H9 (cell line): ENCODE measurements around the gene OCSTAMP. TPM values are rescaled to one million over a fixed set of nuclear protein-coding genes. Genes with fewer than 3 reads are reported as not detected.

Source experiments
- DNase-seq: peaks from one replicate; pipeline ENCODE4 v3.0.0-alpha.2; 2017
- H2AFZ ChIP-seq: one replicate; pipeline ENCODE4 v1.6.1; 2013; ENCODE audit warnings: mild to moderate bottlenecking, low read length, control low read depth, moderate library complexity
- H2AK5ac ChIP-seq: 2 replicates; pipeline ENCODE4 v1.6.1; 2013; ENCODE audit warnings: low read length, control low read depth, mixed read lengths; ENCODE audit not compliant: insufficient read length
- H2BK120ac ChIP-seq: one replicate; pipeline ENCODE4 v1.6.1; 2013; ENCODE audit warnings: low read depth, mild to moderate bottlenecking, low read length, control low read depth, inconsistent platforms; ENCODE audit not compliant: poor library complexity, severe bottlenecking
- H2BK12ac ChIP-seq: 2 replicates; pipeline ENCODE4 v1.6.1; 2013; ENCODE audit warnings: low read length, control low read depth, mixed read lengths, low read depth; ENCODE audit not compliant: insufficient read length
- H2BK15ac ChIP-seq: 2 replicates; pipeline ENCODE4 v1.6.1; 2013; ENCODE audit warnings: low read depth, low read length, control low read depth
- H2BK20ac ChIP-seq: one replicate; pipeline ENCODE4 v1.6.1; 2013; ENCODE audit warnings: low read depth, mild to moderate bottlenecking, low read length, control low read depth, inconsistent platforms; ENCODE audit not compliant: poor library complexity, severe bottlenecking
- H2BK5ac ChIP-seq: 2 replicates; pipeline ENCODE4 v1.6.1; 2013; ENCODE audit warnings: low read length, control low read depth, mixed read lengths; ENCODE audit not compliant: insufficient read length
- H3K14ac ChIP-seq: 2 replicates; pipeline ENCODE4 v1.6.1; 2013; ENCODE audit warnings: low read length, control low read depth; ENCODE audit not compliant: insufficient read depth
- H3K18ac ChIP-seq: 2 replicates; pipeline ENCODE4 v1.6.1; 2013; ENCODE audit warnings: low read depth, mild to moderate bottlenecking, mixed read lengths, low read length, control low read depth; ENCODE audit not compliant: insufficient read length
- H3K23ac ChIP-seq: 2 replicates; pipeline ENCODE4 v1.6.1; 2013; ENCODE audit warnings: low read length, control low read depth, mixed read lengths, low read depth; ENCODE audit not compliant: insufficient read length
- H3K23me2 ChIP-seq: 2 replicates; pipeline ENCODE4 v1.6.1; 2013; ENCODE audit warnings: low read depth, mild to moderate bottlenecking, mixed read lengths, low read length, control low read depth; ENCODE audit not compliant: insufficient read length, poor library complexity, severe bottlenecking
- H3K27ac ChIP-seq: 2 replicates; pipeline ENCODE4 v1.5.1; 2013; ENCODE audit warnings: low read length, control low read depth, mixed read lengths, low read depth; ENCODE audit not compliant: insufficient read length
- H3K27me3 ChIP-seq: 2 replicates; pipeline ENCODE4 v1.6.1; 2013; ENCODE audit warnings: low read length, control low read depth, inconsistent platforms; ENCODE audit not compliant: insufficient read depth
- H3K4ac ChIP-seq: 2 replicates; pipeline ENCODE4 v1.6.1; 2013; ENCODE audit warnings: low read depth, mild to moderate bottlenecking, control low read depth, inconsistent platforms, low read length, moderate library complexity
- H3K4me1 ChIP-seq: 2 replicates; pipeline ENCODE4 v1.6.1; 2013; ENCODE audit warnings: low read length, control low read depth, inconsistent platforms; ENCODE audit not compliant: insufficient read depth
- H3K4me2 ChIP-seq: 2 replicates; pipeline ENCODE4 v1.6.1; 2013; ENCODE audit warnings: low read length, control low read depth, mixed read lengths; ENCODE audit not compliant: insufficient read length, insufficient read depth
- H3K56ac ChIP-seq: 2 replicates; pipeline ENCODE4 v1.6.1; 2013; ENCODE audit warnings: low read depth, mild to moderate bottlenecking, mixed read lengths, low read length, control low read depth; ENCODE audit not compliant: insufficient read length
- H3K79me1 ChIP-seq: 2 replicates; pipeline ENCODE4 v1.6.1; 2013; ENCODE audit warnings: low read depth, mild to moderate bottlenecking, moderate library complexity, low read length, control low read depth, inconsistent platforms; ENCODE audit not compliant: insufficient read depth, poor library complexity, severe bottlenecking
- H3K79me2 ChIP-seq: 2 replicates; pipeline ENCODE4 v1.6.1; 2013; ENCODE audit warnings: low read length, control low read depth, inconsistent platforms; ENCODE audit not compliant: insufficient read depth
- H3K9ac ChIP-seq: 2 replicates; pipeline ENCODE4 v1.6.1; 2013; ENCODE audit warnings: low read length, control low read depth, mixed read lengths; ENCODE audit not compliant: insufficient read length; ENCODE audit errors: extremely low read depth
- H3K9me3 ChIP-seq: one replicate; pipeline ENCODE4 v1.6.1; 2013; ENCODE audit warnings: low read depth, low read length, inconsistent platforms; ENCODE audit not compliant: control insufficient read depth
- H3T11ph ChIP-seq: one replicate; pipeline ENCODE4 v1.6.1; 2013; ENCODE audit warnings: mild to moderate bottlenecking, low read length, control low read depth, inconsistent platforms
- H4K20me1 ChIP-seq: one replicate; pipeline ENCODE4 v1.6.1; 2013; ENCODE audit not compliant: control insufficient read depth, insufficient read length, insufficient read depth
- H4K5ac ChIP-seq: 2 replicates; pipeline ENCODE4 v1.6.1; 2013; ENCODE audit warnings: low read depth, mild to moderate bottlenecking, mixed read lengths, low read length, control low read depth; ENCODE audit not compliant: insufficient read length
- H4K8ac ChIP-seq: replicated peaks from 2 replicates; pipeline ENCODE4 v1.6.1; 2013; ENCODE audit warnings: low read length, control low read depth, mixed read lengths, low read depth; ENCODE audit not compliant: insufficient read length
- H4K91ac ChIP-seq: 2 replicates; pipeline ENCODE4 v1.6.1; 2013; ENCODE audit warnings: low read depth, mild to moderate bottlenecking, moderate library complexity, mixed read lengths, low read length, control low read depth; ENCODE audit not compliant: insufficient read length
- H3K27ac Mint-ChIP-seq, 3 experiments: 2 replicates in 2 of 3; 3 replicates in 1 of 3; pipeline ENCODE4 v1.8.0; 2020 to 2021; ENCODE audit warnings: mixed read lengths in 3 of 3, mild to moderate bottlenecking in 1 of 3, moderate library complexity in 1 of 3
- H3K27me3 Mint-ChIP-seq: 2 replicates; pipeline ENCODE4 v1.8.0; 2021; ENCODE audit warnings: low read depth, mild to moderate bottlenecking, moderate library complexity, mixed read lengths
- H3K36me3 Mint-ChIP-seq, 3 experiments: 2 replicates in 2 of 3; 3 replicates in 1 of 3; pipeline ENCODE4 v1.8.0; 2020 to 2021; ENCODE audit warnings: low read depth in 3 of 3, mixed read lengths in 3 of 3; ENCODE audit not compliant: insufficient read depth in 1 of 3
- H3K4me1 Mint-ChIP-seq, 2 experiments: 2 replicates each; pipeline ENCODE4 v1.8.0; 2020; ENCODE audit warnings: mixed read lengths in 2 of 2
- H3K4me3 Mint-ChIP-seq, 2 experiments: 2 replicates in 1 of 2; 3 replicates in 1 of 2; pipeline ENCODE4 v1.8.0; 2020 to 2021; ENCODE audit warnings: mild to moderate bottlenecking in 2 of 2, mixed read lengths in 2 of 2, moderate library complexity in 1 of 2
- H3K9me3 Mint-ChIP-seq, 2 experiments: 2 replicates in 1 of 2; 3 replicates in 1 of 2; pipeline ENCODE4 v1.8.0; 2020; ENCODE audit warnings: mild to moderate bottlenecking in 2 of 2, mixed read lengths in 2 of 2, moderate library complexity in 1 of 2
- WGBS: extraction: QIAGEN DNeasy Blood & Tissue Kit; methylation state at CpG from one replicate; pipeline ENCODE4 v1.1.7; 2013; ENCODE audit warnings: missing lambda C conversion rate, low lambda C conversion rate, mixed read lengths; ENCODE audit not compliant: insufficient read length; ENCODE audit errors: extremely low coverage; 5-methylcytosine and 5-hydroxymethylcytosine counted together
- total RNA-seq: library from RNA; stranded (reverse); gene quantifications from 2 replicates; pipeline ENCODE4 v1.2.1, GENCODE V29; 2021
- TF ChIP-seq, protein P1 (sequence below): fragments of 200-600 bp; sonication (generic); conservative IDR thresholded peaks from 3 replicates; pipeline ENCODE4 v1.8.0; 2021; ENCODE audit warnings: antibody characterized with exemption, mild to moderate bottlenecking

The OCSTAMP gene
- total RNA-seq, 1 experiment from 2014 or later, result not detected

DNA sequence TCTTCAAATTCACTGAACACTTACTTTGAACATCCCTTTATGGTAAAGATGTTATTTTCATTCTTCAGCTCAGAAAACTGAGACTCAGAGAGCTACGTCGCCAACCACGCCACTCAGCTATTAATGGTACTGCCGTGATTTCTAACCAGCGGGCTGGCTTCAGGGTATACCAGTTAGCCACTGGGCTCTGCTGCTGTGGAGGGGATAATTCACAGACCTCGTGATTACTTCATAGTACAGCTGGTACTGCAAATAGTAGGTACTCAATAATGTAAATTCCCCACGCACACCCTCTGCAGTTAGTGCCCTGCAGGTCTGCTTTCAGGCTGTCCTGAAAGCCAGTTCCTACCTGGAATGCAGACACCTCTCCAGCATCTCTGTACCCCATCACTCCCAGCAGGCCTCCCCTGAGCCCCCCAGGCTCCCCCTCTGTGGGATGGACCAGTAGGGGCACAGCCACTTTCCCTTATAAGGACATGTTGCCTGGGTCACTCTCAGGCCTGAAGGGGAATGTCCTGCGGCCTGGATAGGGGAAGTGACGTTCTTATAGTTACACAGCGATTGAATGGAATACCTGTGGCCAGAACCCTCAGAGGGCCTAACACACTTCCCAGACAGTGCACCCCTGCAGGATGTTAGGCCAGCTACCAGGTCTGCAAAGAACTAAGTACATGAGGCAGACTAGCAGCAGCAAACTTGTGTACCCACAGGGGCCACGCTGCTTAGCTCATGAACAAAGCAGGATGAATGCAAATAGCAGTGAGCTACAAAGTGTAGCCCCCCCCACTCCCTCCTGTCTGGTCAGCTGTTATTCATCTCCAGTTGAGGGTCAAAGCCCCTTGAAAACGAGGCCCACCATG lies 1.3 kb upstream of the OCSTAMP start:
- Mint-ChIP-seq H3K36me3 (no peaks in the 10 kb centered on the region), H3K27me3 (no peaks in the 10 kb centered on the region), H3K4me3 (no peak overlapping the region), H3K9me3 (no peaks in the 10 kb centered on the region), H3K4me1 (peaks cover 52 to 59% of the 10 kb centered on the region in 2 experiments), H3K27ac (peak overlapping the region; percentile 53 to 94 (median 93); a peak in 6 of 7 replicates)
- Histone ChIP-seq H4K91ac (no peak overlapping the region), H4K8ac (no peak overlapping the region), H3K79me1 (no peaks in the 10 kb centered on the region), H3K23me2 (no peaks in the 10 kb centered on the region), H2BK5ac (no peak overlapping the region), H3K27ac (no peak overlapping the region), H4K5ac (no peak overlapping the region), H3K4ac (no peak overlapping the region; the same call in 1 of the 2 replicates), H3T11ph (no peak overlapping the region), H3K56ac (no peak overlapping the region), H2AFZ (no peak overlapping the region), H3K4me1 (peaks cover 6% of the 10 kb centered on the region; the same call in 1 of the 2 replicates), H2BK20ac (no peak overlapping the region), H3K9ac (no peak overlapping the region), H2BK15ac (no peak overlapping the region), H2BK12ac (no peak overlapping the region), H3K14ac (peak overlapping the region; percentile 47; the same call in 1 of the 2 replicates), H4K20me1 (no peaks in the 10 kb centered on the region), H3K4me2 (no peak overlapping the region), H3K23ac (no peak overlapping the region), H3K18ac (no peak overlapping the region), H3K27me3 (no peaks in the 10 kb centered on the region), H2BK120ac (no peak overlapping the region), H2AK5ac (no peak overlapping the region), H3K79me2 (no peaks in the 10 kb centered on the region), H3K9me3 (no peaks in the 10 kb centered on the region)
- no CpG with 5 or more reads among the region's 12 CpGs for WGBS
- DNase-seq, result no peak
- TF ChIP-seq, protein P1, sequence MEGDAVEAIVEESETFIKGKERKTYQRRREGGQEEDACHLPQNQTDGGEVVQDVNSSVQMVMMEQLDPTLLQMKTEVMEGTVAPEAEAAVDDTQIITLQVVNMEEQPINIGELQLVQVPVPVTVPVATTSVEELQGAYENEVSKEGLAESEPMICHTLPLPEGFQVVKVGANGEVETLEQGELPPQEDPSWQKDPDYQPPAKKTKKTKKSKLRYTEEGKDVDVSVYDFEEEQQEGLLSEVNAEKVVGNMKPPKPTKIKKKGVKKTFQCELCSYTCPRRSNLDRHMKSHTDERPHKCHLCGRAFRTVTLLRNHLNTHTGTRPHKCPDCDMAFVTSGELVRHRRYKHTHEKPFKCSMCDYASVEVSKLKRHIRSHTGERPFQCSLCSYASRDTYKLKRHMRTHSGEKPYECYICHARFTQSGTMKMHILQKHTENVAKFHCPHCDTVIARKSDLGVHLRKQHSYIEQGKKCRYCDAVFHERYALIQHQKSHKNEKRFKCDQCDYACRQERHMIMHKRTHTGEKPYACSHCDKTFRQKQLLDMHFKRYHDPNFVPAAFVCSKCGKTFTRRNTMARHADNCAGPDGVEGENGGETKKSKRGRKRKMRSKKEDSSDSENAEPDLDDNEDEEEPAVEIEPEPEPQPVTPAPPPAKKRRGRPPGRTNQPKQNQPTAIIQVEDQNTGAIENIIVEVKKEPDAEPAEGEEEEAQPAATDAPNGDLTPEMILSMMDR, result no peak
